T-helper 1 cell treated with Interleukin-12 subunit alpha and Interleukin-12 subunit beta and Interleukin-4 antibody, amounts not matched to agents 30 ng/mL and 1 ng/mL, for 36 hours (primary cell): ENCODE data around the gene RMND1. TPM values are rescaled to one million over a fixed set of nuclear protein-coding genes. Genes with fewer than 3 reads are reported as not detected.
"Not testable (repeated sequence)": the region's sequence is repeated elsewhere in the genome, so short reads cannot be mapped to it uniquely, and the experiment has no call there.

Experiments
- intact Hi-C: fragments of 100-400 bp; cut with micrococcal nuclease; formaldehyde crosslinking; loops from one replicate; pipeline ENCODE4 v1.15.1; 2024
- total RNA-seq: library from RNA; stranded (reverse); gene quantifications from 2 replicates; pipeline ENCODE4 v1.2.3, GENCODE V29; 2022

RMND1 gene
- total RNA-seq, 1 donor from 2014 or later = 17.0 TPM

- intact Hi-C loops = not testable (repeated sequence)
These were observed 3.9 kb upstream of the RMND1 start for GRCh38 chr6:151455751-151456398.

GRCh38 chr6:151452750-151453427 lies 963 bp upstream of the RMND1 start:
- intact Hi-C loops = loop anchor here (1.0 to 5.0 kb wide), 19 partner anchors 12 to 1906 kb away; partner anchors contain the start of genes FBXO5, MTRF1L, NUP43 and PCMT1

GRCh38 chr6:151451417-151451949 lies 443 bp downstream of the RMND1 start:
- intact Hi-C loops = loop anchor here (5.0 kb wide), 4 partner anchors 781 to 1904 kb away; partner anchors contain the start of genes NUP43, PCMT1 and PPIL4

- intact Hi-C loops = loop anchor here (5.0 kb wide), 4 partner anchors 781 to 1904 kb away; partner anchors contain the start of genes NUP43, PCMT1 and PPIL4
These were observed 998 bp downstream of the RMND1 start for GRCh38 chr6:151450928-151451327.

- intact Hi-C loops = no loop called here
These were observed 3.3 kb downstream of the RMND1 start for GRCh38 chr6:151448623-151449022.

- intact Hi-C loops = no loop called here
These were observed 4.7 kb downstream of the RMND1 start for GRCh38 chr6:151447237-151447636.

GRCh38 chr6:151445482-151445881 lies 6.4 kb downstream of the RMND1 start:
- intact Hi-C loops = no loop called here

GRCh38 chr6:151443911-151444621 lies 7.9 kb downstream of the RMND1 start:
- intact Hi-C loops = loop anchor here (5.0 kb wide), 1 partner anchor 683 kb away; no protein-coding TSS in a partner anchor

- intact Hi-C loops = loop anchor here (5.0 kb wide), 1 partner anchor 684 kb away; no protein-coding TSS in a partner anchor
These were observed 8.5 kb downstream of the RMND1 start for GRCh38 chr6:151443454-151443853.

GRCh38 chr6:151442371-151442770 lies 9.6 kb downstream of the RMND1 start:
- intact Hi-C loops = loop anchor here (5.0 kb wide), 1 partner anchor 685 kb away; no protein-coding TSS in a partner anchor

GRCh38 chr6:151441390-151442166 lies 10.3 kb downstream of the RMND1 start:
- intact Hi-C loops = loop anchor here (1.0 to 5.0 kb wide), 5 partner anchors 11 to 827 kb away; partner anchors contain the start of gene RMND1

GRCh38 chr6:151440930-151441329 lies 11.0 kb downstream of the RMND1 start:
- intact Hi-C loops = loop anchor here (1.0 to 5.0 kb wide), 5 partner anchors 11 to 827 kb away; partner anchors contain the start of gene RMND1

- intact Hi-C loops = loop anchor here (5.0 kb wide), 1 partner anchor 687 kb away; no protein-coding TSS in a partner anchor
These were observed 11.4 kb downstream of the RMND1 start for GRCh38 chr6:151440498-151440897.

- intact Hi-C loops = no loop called here
These were observed 14.5 kb downstream of the RMND1 start for GRCh38 chr6:151437401-151437800.

GRCh38 chr6:151436802-151437201 lies 15.1 kb downstream of the RMND1 start:
- intact Hi-C loops = no loop called here

GRCh38 chr6:151436300-151436699 lies 15.6 kb downstream of the RMND1 start:
- intact Hi-C loops = no loop called here

GRCh38 chr6:151434369-151434768 lies 17.6 kb downstream of the RMND1 start:
- intact Hi-C loops = no loop called here

GRCh38 chr6:151432651-151433050 lies 19.3 kb downstream of the RMND1 start:
- intact Hi-C loops = no loop called here

- intact Hi-C loops = no loop called here
These were observed 20.6 kb downstream of the RMND1 start for GRCh38 chr6:151431337-151431736.

- intact Hi-C loops = no loop called here
These were observed 21.0 kb downstream of the RMND1 start for GRCh38 chr6:151430886-151431285.
